GM21526 (cell line): ENCODE data around the gene MRPL34.
"Not testable (repeated sequence)": the region's sequence is repeated elsewhere in the genome, so short reads cannot be mapped to it uniquely, and the experiment has no call there.

Source experiments
- ATAC-seq: cut with Tn5 transposase; IDR thresholded peaks from one replicate; pipeline ENCODE4 v1.9.1; 2021; ENCODE audit warnings: moderate library complexity; ENCODE audit not compliant: unreplicated experiment, low FRiP score

MRPL34 gene

GRCh38 chr19:17283504-17283996 is 22.1 kb upstream of the MRPL34 start:
- ATAC-seq, result no peak

GRCh38 chr19:17285415-17286135 is 20.1 kb upstream of the MRPL34 start:
- no peak for ATAC-seq

GRCh38 chr19:17286263-17286662 is 19.4 kb upstream of the MRPL34 start:
- ATAC-seq, result no peak

GRCh38 chr19:17286752-17287151 is 18.9 kb upstream of the MRPL34 start:
- ATAC-seq, result no peak

- no peak for ATAC-seq
Measured at GRCh38 chr19:17289489-17289888, 16.2 kb upstream of the MRPL34 start.

- peak; percentile 51 for ATAC-seq
Measured at GRCh38 chr19:17292301-17293074, 13.2 kb upstream of the MRPL34 start.

GRCh38 chr19:17293605-17294004 is 12.1 kb upstream of the MRPL34 start:
- ATAC-seq, result no peak

- no peak for ATAC-seq
Measured at GRCh38 chr19:17294051-17294891, 11.4 kb upstream of the MRPL34 start.

- not testable (repeated sequence) for ATAC-seq
Measured at GRCh38 chr19:17295551-17295950, 10.1 kb upstream of the MRPL34 start.

- no peak for ATAC-seq
Measured at GRCh38 chr19:17296273-17296672, 9.4 kb upstream of the MRPL34 start.

- ATAC-seq, result no peak
Measured at GRCh38 chr19:17296976-17297375, 8.7 kb upstream of the MRPL34 start.

- no peak for ATAC-seq
Measured at GRCh38 chr19:17300992-17301619, 4.6 kb upstream of the MRPL34 start.

- no peak for ATAC-seq
Measured at GRCh38 chr19:17302391-17303166, 3.1 kb upstream of the MRPL34 start.

- ATAC-seq, result peak; percentile 51
Measured at GRCh38 chr19:17303167-17303939, 2.3 kb upstream of the MRPL34 start, which contains the start of gene ABHD8. ABHD8 (minus strand) TSS chr19:17303425; CDS start chr19:17301616, 1,809 bp downstream.

GRCh38 chr19:17303940-17304267 is 1.8 kb upstream of the MRPL34 start:
- ATAC-seq, result no peak

- ATAC-seq, result no peak
Measured at GRCh38 chr19:17304386-17305215, 1.1 kb upstream of the MRPL34 start.

GRCh38 chr19:17305216-17305516 is 506 bp upstream of the MRPL34 start:
- no peak for ATAC-seq

- no peak for ATAC-seq
Measured at GRCh38 chr19:17306285-17306714, 628 bp downstream of the MRPL34 start.
